ENCODE data around the gene SH2B3.

SH2B3 gene

GRCh38 chr12:111405859-111406473 lies at the start of gene SH2B3:
Gene SH2B3 (plus strand): TSS chr12:111405923. CDS start chr12:111418146, 12,223 bp downstream.
- no peak for TF ChIP-seq CTCF (IDR thresholded peaks at IDR 0.05; ENCODE audit: extremely low read depth, missing control alignments)
- no peak for DNase-seq (ENCODE audit: low spot score)

- no peak for TF ChIP-seq CTCF (IDR thresholded peaks at IDR 0.05; ENCODE audit: extremely low read depth, missing control alignments)
- DNase-seq (ENCODE audit: low spot score), result no peak
Measured at GRCh38 chr12:111359231-111359913, 46.4 kb upstream of the SH2B3 start.

- DNase-seq (ENCODE audit: low spot score), result no peak
- TF ChIP-seq CTCF (IDR thresholded peaks at IDR 0.05; ENCODE audit: extremely low read depth, missing control alignments), result no peak
Measured at GRCh38 chr12:111359914-111360276, 45.8 kb upstream of the SH2B3 start.

- DNase-seq (ENCODE audit: low spot score), result no peak
- TF ChIP-seq CTCF (IDR thresholded peaks at IDR 0.05; ENCODE audit: extremely low read depth, missing control alignments), result no peak
Measured at GRCh38 chr12:111360325-111360930, 45.3 kb upstream of the SH2B3 start.

- no peak for DNase-seq (ENCODE audit: low spot score)
- no peak for TF ChIP-seq CTCF (IDR thresholded peaks at IDR 0.05; ENCODE audit: extremely low read depth, missing control alignments)
Measured at GRCh38 chr12:111361073-111361716, 44.5 kb upstream of the SH2B3 start.

- TF ChIP-seq CTCF (IDR thresholded peaks at IDR 0.05; ENCODE audit: extremely low read depth, missing control alignments), result no peak
- DNase-seq (ENCODE audit: low spot score), result no peak
Measured at GRCh38 chr12:111361717-111362576, 43.8 kb upstream of the SH2B3 start.
